OCI-LY3 (cell line): Measurements from ENCODE around the gene SPARCL1.

Experiments used
- H2AFZ ChIP-seq: fragments of 200-600, 300-600 bp; shearing (Covaris generic); 2 replicates; pipeline ENCODE4 v1.6.0; 2014; ENCODE audit warnings: antibody characterized with exemption, low read depth, low read length
- H3K27ac ChIP-seq: fragments of 200-600, 300-600 bp; sonication (generic); 2 replicates; pipeline ENCODE4 v1.5.1; 2014; ENCODE audit warnings: mild to moderate bottlenecking, low read length, moderate library complexity, mixed read lengths
- H3K27me3 ChIP-seq: fragments of 200-600, 300-600 bp; sonication (generic); 2 replicates; pipeline ENCODE4 v1.6.1; 2014; ENCODE audit warnings: low read depth, low read length, mixed read lengths
- H3K36me3 ChIP-seq: fragments of 200-600, 300-600 bp; sonication (generic); replicated peaks from 2 replicates; pipeline ENCODE3; 2014; ENCODE audit warnings: low read depth, low read length, mixed read lengths
- H3K4me1 ChIP-seq: fragments of 300-600, 200-600 bp; sonication (generic); 2 replicates; pipeline ENCODE4 v1.6.1; 2014; ENCODE audit warnings: low read length, mixed read lengths
- H3K4me2 ChIP-seq: fragments of 200-600, 300-600 bp; sonication (generic); 2 replicates; pipeline ENCODE4 v1.6.1; 2014; ENCODE audit warnings: low read length, mixed read lengths
- H3K4me3 ChIP-seq: fragments of 300-600, 200-600 bp; sonication (generic); 2 replicates; pipeline ENCODE4 v1.5.1; 2014; ENCODE audit warnings: antibody characterized with exemption, mild to moderate bottlenecking, low read length, moderate library complexity
- H3K79me2 ChIP-seq: fragments of 300-600, 200-600 bp; shearing (Covaris generic); 2 replicates; pipeline ENCODE4 v1.6.1; 2014; ENCODE audit warnings: mild to moderate bottlenecking, low read length, mixed read lengths
- H3K9ac ChIP-seq: fragments of 300-600, 200-600 bp; shearing (Covaris generic); 2 replicates; pipeline ENCODE4 v1.6.0; 2014; ENCODE audit warnings: mild to moderate bottlenecking, low read length, moderate library complexity
- H3K9me3 ChIP-seq: fragments of 200-600, 300-600 bp; shearing (Covaris generic); 2 replicates; pipeline ENCODE4 v1.6.1; 2014; ENCODE audit warnings: low read length, mixed read lengths; ENCODE audit not compliant: insufficient read depth
- H4K20me1 ChIP-seq: fragments of 200-600, 300-600 bp; sonication (generic); 2 replicates; pipeline ENCODE4 v1.6.1; 2016; ENCODE audit warnings: low read length, mixed read lengths; ENCODE audit not compliant: insufficient read depth
- EZH2phosphoT487 ChIP-seq: fragments of 200-600 bp; shearing (Covaris generic); IDR thresholded peaks from 2 replicates; pipeline ENCODE4 v1.6.1; 2018; ENCODE audit warnings: antibody characterized with exemption, mixed run types, low read depth
- TF ChIP-seq, protein P1 (sequence below): fragments of 200-600, 300-600 bp; sonication (generic); IDR thresholded peaks from 2 replicates; pipeline ENCODE4 v1.5.1; 2014; ENCODE audit warnings: antibody characterized with exemption, low read length, low read depth

SPARCL1 gene

DNA sequence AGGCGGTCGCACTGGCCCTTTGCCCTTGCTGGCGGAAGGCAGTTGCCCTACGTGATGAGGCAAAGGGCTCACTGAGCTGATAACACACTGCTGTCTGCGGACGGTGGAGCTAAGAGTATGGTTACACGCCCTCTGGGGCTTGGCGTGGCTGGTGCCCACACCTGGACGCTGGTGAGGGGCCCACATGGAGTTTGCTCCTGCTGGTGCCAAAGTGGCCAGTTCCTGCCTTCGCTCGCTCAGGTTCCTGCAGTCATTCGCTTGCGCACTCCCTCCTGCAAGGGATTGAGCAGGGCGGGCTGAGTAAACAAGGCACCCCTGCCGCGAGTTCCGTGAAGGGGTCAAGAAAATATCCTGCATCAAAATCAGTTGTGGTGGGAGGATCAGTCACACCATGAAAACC is 18.4 kb downstream of the SPARCL1 start:
- no peaks in the 10 kb centered on the region for H3K79me2 ChIP-seq
- no peaks in the 10 kb centered on the region for H3K27me3 ChIP-seq
- no peaks in the 10 kb centered on the region for H3K9me3 ChIP-seq
- H3K36me3 ChIP-seq = no peaks in the 10 kb centered on the region
- no peaks in the 10 kb centered on the region for H3K4me1 ChIP-seq
- H2AFZ ChIP-seq = no peak overlapping the region
- H3K4me3 ChIP-seq = no peak overlapping the region
- TF ChIP-seq EZH2phosphoT487 = no peak
- TF ChIP-seq, protein P1, sequence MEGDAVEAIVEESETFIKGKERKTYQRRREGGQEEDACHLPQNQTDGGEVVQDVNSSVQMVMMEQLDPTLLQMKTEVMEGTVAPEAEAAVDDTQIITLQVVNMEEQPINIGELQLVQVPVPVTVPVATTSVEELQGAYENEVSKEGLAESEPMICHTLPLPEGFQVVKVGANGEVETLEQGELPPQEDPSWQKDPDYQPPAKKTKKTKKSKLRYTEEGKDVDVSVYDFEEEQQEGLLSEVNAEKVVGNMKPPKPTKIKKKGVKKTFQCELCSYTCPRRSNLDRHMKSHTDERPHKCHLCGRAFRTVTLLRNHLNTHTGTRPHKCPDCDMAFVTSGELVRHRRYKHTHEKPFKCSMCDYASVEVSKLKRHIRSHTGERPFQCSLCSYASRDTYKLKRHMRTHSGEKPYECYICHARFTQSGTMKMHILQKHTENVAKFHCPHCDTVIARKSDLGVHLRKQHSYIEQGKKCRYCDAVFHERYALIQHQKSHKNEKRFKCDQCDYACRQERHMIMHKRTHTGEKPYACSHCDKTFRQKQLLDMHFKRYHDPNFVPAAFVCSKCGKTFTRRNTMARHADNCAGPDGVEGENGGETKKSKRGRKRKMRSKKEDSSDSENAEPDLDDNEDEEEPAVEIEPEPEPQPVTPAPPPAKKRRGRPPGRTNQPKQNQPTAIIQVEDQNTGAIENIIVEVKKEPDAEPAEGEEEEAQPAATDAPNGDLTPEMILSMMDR = no peak
- no peaks in the 10 kb centered on the region for H4K20me1 ChIP-seq
- H3K9ac ChIP-seq = no peak overlapping the region
- no peak overlapping the region for H3K4me2 ChIP-seq
- no peak overlapping the region for H3K27ac ChIP-seq

DNA sequence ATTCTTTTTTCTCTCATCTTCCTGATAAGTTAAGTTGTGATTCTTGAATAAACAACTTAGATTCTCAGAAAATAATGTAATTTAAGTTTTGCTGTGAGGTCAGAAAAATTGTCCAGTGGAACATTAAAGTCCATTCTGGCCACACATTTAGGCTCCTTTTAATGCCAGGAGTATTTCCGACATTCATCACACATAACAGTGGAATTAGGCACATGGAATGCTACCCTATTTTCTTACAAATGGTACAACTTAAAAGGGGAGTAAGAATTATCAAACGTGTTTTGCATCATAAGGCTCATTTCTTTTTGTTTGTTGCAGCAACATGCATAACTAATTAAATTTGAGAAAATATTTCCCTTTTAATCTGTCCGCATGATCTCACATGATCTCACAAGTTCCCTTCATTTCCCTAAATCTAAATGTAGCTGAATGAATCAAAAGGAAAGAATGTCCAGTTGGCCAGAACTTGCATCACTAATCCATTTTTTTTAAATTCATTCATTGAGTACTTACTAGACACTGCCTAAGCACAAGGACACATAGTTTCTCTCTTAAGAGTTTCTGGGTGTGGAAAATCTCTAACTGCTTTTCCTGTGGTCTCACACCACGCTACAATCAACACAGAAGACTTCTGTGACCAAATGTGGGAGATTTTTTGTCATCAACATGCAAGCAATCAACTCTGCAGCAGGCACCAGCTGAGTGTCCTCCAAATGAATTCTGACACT is 22.0 kb downstream of the SPARCL1 start:
- no peaks in the 10 kb centered on the region for H3K9me3 ChIP-seq
- H2AFZ ChIP-seq = no peak overlapping the region
- H3K4me2 ChIP-seq = no peak overlapping the region
- H4K20me1 ChIP-seq = no peaks in the 10 kb centered on the region
- H3K79me2 ChIP-seq = no peaks in the 10 kb centered on the region
- H3K4me1 ChIP-seq = no peaks in the 10 kb centered on the region
- 0 out of 2 replicates have a peak, but pooled peaks cover 4% of the 10 kb centered on the region for H3K27me3 ChIP-seq
- no peak overlapping the region for H3K27ac ChIP-seq
- no peak overlapping the region for H3K9ac ChIP-seq
- no peaks in the 10 kb centered on the region for H3K36me3 ChIP-seq
- no peak for TF ChIP-seq EZH2phosphoT487
- TF ChIP-seq, protein P1 = no peak
- no peak overlapping the region for H3K4me3 ChIP-seq

DNA sequence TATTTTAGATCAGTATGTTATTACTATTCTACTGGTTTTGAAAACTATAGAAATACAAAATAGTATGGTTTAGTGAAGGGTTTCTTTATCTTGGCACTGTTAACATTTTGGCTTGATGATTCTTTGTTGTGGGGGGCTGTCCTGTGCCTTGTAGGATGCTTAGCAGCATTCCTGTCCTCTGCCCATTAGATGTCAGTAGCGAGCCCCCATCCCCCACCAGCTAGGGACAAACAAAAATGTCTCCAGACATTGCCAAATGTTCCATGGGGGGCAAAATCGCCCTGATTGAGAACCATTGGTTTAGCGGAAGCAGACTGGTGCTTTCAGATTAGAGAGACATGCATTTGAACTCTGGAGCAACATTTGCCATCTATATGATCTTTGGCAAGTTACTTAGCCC is 23.3 kb downstream of the SPARCL1 start:
- H3K4me3 ChIP-seq = no peak overlapping the region
- H2AFZ ChIP-seq = no peak overlapping the region
- H3K36me3 ChIP-seq = no peaks in the 10 kb centered on the region
- H3K27ac ChIP-seq = no peak overlapping the region
- H3K4me2 ChIP-seq = no peak overlapping the region
- H3K4me1 ChIP-seq = no peaks in the 10 kb centered on the region
- 0 out of 2 replicates have a peak, but pooled peaks cover 4% of the 10 kb centered on the region for H3K27me3 ChIP-seq
- H4K20me1 ChIP-seq = no peaks in the 10 kb centered on the region
- H3K9me3 ChIP-seq = no peaks in the 10 kb centered on the region
- TF ChIP-seq, protein P1 = peak; percentile 45
- no peak for TF ChIP-seq EZH2phosphoT487
- no peaks in the 10 kb centered on the region for H3K79me2 ChIP-seq
- H3K9ac ChIP-seq = no peak overlapping the region

DNA sequence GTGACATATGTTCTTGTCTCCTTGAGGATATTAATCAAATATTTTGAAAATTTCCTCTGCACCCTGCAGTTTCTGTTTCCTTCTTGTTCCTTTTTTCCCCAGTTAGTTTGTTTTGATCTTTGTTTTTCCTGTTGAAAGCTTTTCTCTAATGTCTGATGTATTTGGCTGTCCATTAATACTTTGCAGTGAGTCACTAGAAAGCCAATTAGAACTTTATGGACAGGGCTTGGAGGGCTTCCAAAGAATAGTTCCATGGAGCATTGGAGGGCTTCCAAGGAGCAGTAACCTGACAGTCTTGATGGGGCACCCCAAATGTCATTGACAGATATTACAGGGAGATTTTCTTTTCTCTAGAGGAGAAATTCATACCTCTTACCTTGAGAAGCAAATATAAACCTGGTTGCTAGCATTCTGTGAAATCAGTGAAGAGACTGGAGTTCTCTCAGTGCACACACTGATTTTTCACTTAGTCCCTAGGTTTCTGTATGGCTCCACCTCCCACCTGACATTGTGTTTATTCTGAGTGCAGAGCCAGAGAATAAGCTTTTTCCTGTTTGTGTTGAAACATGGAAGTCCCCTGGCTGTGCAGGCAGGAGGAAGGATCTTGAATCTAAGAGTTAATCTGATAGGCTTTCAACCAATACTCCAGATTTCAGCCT is 26.5 kb downstream of the SPARCL1 start:
- no peak overlapping the region for H3K9ac ChIP-seq
- H3K27me3 ChIP-seq = 0 out of 2 replicates have a peak, but pooled peaks cover 4% of the 10 kb centered on the region
- no peak overlapping the region for H3K4me3 ChIP-seq
- TF ChIP-seq EZH2phosphoT487 = no peak
- TF ChIP-seq, protein P1 = no peak
- H4K20me1 ChIP-seq = no peaks in the 10 kb centered on the region
- H3K4me1 ChIP-seq = peaks cover 24% of the 10 kb centered on the region
- no peaks in the 10 kb centered on the region for H3K79me2 ChIP-seq
- H3K4me2 ChIP-seq = no peak overlapping the region
- no peak overlapping the region for H2AFZ ChIP-seq
- no peaks in the 10 kb centered on the region for H3K36me3 ChIP-seq
- no peak overlapping the region for H3K27ac ChIP-seq
- no peaks in the 10 kb centered on the region for H3K9me3 ChIP-seq
